Colonic mucosa (tissue), 4 donors: ENCODE measurements around the gene TFE3. TPM values are rescaled to one million over a fixed set of nuclear protein-coding genes. Genes with fewer than 3 reads are reported as not detected.

Source experiments
- DNase-seq: peaks from one replicate; pipeline ENCODE4 v3.0.0-alpha.2; 2020
- H3K27ac ChIP-seq: fragments of 200-600 bp; one replicate; pipeline ENCODE4 v1.8.0; 2021
- H3K27me3 ChIP-seq: fragments of 200-600 bp; one replicate; pipeline ENCODE4 v1.8.0; 2021
- H3K36me3 ChIP-seq: fragments of 200-600 bp; one replicate; pipeline ENCODE4 v1.8.0; 2021
- H3K4me1 ChIP-seq: fragments of 200-600 bp; one replicate; pipeline ENCODE4 v1.8.0; 2021; ENCODE audit warnings: mild to moderate bottlenecking
- H3K4me3 ChIP-seq: fragments of 200-600 bp; one replicate; pipeline ENCODE4 v1.8.0; 2021
- H3K9ac ChIP-seq, 2 donors: one replicate each; pipeline ENCODE4 v1.7.0; 2013; ENCODE audit warnings: control low read depth in 2 of 2, low read depth in 2 of 2, low read length in 2 of 2
- H3K9me3 ChIP-seq: fragments of 200-600 bp; one replicate; pipeline ENCODE4 v1.8.0; 2021
- intact Hi-C: fragments of 100-400 bp; cut with DNase I; formaldehyde crosslinking; loops from one replicate; pipeline ENCODE4 v1.14.1; 2022
- total RNA-seq, 2 donors: library from RNA; stranded (reverse); fragmentation: NEBNext Ultra II Directional in 1 of 2; extraction: Animal tissue kit (Norgen Biotek cat#: 25700) in 1 of 2; gene quantifications; one replicate each; pipeline ENCODE4 v1.2.1, GENCODE V29; 2021
- TF ChIP-seq, protein P1 (sequence below): fragments of 200-600 bp; IDR thresholded peaks from one replicate; pipeline ENCODE4 v1.8.0; 2022; ENCODE audit warnings: antibody characterized with exemption, mild to moderate bottlenecking
- donor health status: healthy.
- donor health status: DM: no; HTN: no; CAD: no.
- donor health status: DM: no; HTN: no; CAD: no.

Gene TFE3
- total RNA-seq, 2 donors from 2014 or later, result 22.4 to 28.5 TPM

DNA sequence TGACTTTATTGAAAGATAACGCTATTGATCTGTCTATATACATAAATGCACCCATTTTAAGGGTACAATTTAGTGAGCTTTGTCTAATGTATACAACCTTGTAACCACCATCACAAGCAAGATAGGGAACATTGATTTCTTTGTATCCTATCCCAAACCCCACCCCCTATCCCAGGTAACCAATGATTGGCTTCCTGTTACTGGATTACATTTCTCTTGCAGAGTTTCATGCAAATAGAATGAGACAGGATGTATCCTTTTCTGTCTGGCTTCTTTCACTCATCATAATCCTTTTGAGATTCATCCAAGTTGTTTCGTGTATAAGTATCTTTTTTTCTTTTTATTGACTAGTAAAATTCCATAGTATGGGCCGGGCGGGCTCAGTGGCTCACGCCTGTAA is 39.5 kb downstream of the TFE3 start:
- intact Hi-C loops, result no loop called here
- H3K4me3 ChIP-seq, result no peak overlapping the region
- H3K36me3 ChIP-seq, result no peaks in the 10 kb centered on the region
- H3K4me1 ChIP-seq, result no peaks in the 10 kb centered on the region
- H3K27me3 ChIP-seq, result no peaks in the 10 kb centered on the region
- H3K9me3 ChIP-seq, result no peaks in the 10 kb centered on the region
- H3K9ac ChIP-seq, result no peak overlapping the region
- TF ChIP-seq, protein P1, sequence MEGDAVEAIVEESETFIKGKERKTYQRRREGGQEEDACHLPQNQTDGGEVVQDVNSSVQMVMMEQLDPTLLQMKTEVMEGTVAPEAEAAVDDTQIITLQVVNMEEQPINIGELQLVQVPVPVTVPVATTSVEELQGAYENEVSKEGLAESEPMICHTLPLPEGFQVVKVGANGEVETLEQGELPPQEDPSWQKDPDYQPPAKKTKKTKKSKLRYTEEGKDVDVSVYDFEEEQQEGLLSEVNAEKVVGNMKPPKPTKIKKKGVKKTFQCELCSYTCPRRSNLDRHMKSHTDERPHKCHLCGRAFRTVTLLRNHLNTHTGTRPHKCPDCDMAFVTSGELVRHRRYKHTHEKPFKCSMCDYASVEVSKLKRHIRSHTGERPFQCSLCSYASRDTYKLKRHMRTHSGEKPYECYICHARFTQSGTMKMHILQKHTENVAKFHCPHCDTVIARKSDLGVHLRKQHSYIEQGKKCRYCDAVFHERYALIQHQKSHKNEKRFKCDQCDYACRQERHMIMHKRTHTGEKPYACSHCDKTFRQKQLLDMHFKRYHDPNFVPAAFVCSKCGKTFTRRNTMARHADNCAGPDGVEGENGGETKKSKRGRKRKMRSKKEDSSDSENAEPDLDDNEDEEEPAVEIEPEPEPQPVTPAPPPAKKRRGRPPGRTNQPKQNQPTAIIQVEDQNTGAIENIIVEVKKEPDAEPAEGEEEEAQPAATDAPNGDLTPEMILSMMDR, result no peak
- H3K27ac ChIP-seq, result no peak overlapping the region
- DNase-seq, result no peak

DNA sequence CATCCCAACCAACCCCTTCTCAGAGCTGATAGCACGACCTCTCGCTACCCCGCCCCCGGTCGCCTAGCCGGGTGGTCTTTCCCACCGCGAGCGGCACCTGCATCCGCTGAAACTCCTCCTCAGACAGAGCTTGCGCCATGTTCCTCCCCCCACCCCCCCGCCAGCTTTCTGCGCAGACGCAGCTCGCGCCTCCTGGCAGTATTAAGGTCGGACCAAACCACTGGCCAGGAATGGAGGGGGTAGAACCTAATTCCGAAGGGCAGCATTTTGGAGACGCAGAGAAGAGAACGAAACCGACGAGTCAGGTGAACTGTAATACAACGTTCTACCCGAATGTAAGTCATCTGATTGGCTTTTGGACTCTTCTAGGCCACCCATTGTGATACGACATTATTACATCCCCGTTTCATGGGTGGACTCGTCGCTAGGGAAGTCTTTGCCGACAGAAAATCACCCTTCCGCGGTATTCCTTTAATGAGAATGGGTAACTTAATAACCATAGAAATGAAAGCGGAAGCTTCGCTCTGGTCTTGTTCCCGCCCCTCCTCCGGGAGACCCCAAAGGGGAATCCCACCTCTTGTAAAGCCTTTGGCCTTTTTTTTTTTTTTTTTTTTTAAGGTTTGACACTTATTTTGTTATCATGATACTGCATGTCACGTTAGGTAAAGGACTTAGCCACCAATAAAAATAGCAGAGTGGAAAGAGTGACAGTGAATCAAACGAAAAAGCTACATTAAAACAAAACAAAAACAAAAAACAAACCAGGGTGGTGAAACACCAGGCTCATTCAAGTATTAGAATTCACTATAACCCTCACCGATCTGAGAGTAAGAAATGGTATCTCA is 40.8 kb downstream of the TFE3 start, which contains the start of gene GRIPAP1:
TSS of gene GRIPAP1 (minus strand) at position 174 of the 845 bp plus-strand sequence. CDS start at position 139, 35 bp downstream.
- peak within 1 kb of the TSS; percentile 66 to 67 for H3K9ac ChIP-seq
- H3K4me1 ChIP-seq, result no peaks in the 10 kb centered on the region
- intact Hi-C loops, result no loop called here
- TF ChIP-seq, protein P1, result no peak
- DNase-seq, result peak; percentile 70
- no peaks in the 10 kb centered on the region for H3K9me3 ChIP-seq
- peak within 1 kb of the TSS; percentile 60 for H3K4me3 ChIP-seq
- H3K27ac ChIP-seq, result peak within 1 kb of the TSS; percentile 71
- no peaks in the 10 kb centered on the region for H3K36me3 ChIP-seq
- no peaks in the 10 kb centered on the region for H3K27me3 ChIP-seq

GRCh38 chrX:49001521-49002090 is 41.6 kb downstream of the TFE3 start:
- no peaks in the 10 kb centered on the region for H3K27me3 ChIP-seq
- no peaks in the 10 kb centered on the region for H3K36me3 ChIP-seq
- H3K9me3 ChIP-seq, result no peaks in the 10 kb centered on the region
- no peaks in the 10 kb centered on the region for H3K4me1 ChIP-seq
- peak; percentile 21 for DNase-seq
- peak overlapping the region; percentile 60 for H3K4me3 ChIP-seq
- TF ChIP-seq, protein P1, result no peak
- peak overlapping the region; percentile 71 for H3K27ac ChIP-seq
- intact Hi-C loops, result no loop called here
- H3K9ac ChIP-seq, result peak overlapping the region; percentile 66 to 67

- TF ChIP-seq, protein P1, result no peak
- Histone ChIP-seq H3K9me3 (no peaks in the 10 kb centered on the region), H3K36me3 (no peaks in the 10 kb centered on the region), H3K27ac (no peak overlapping the region), H3K4me1 (no peaks in the 10 kb centered on the region), H3K27me3 (no peaks in the 10 kb centered on the region), H3K4me3 (no peak overlapping the region), H3K9ac (no peak overlapping the region)
- DNase-seq, result no peak
- intact Hi-C loops, result no loop called here
Measured at GRCh38 chrX:49000636-49001035, 42.5 kb downstream of the TFE3 start.

- TF ChIP-seq, protein P1, result no peak
- H3K27ac ChIP-seq, result no peak overlapping the region
- no peaks in the 10 kb centered on the region for H3K27me3 ChIP-seq
- H3K36me3 ChIP-seq, result no peaks in the 10 kb centered on the region
- no peak overlapping the region for H3K9ac ChIP-seq
- no peak for DNase-seq
- H3K4me3 ChIP-seq, result no peak overlapping the region
- H3K9me3 ChIP-seq, result no peaks in the 10 kb centered on the region
- H3K4me1 ChIP-seq, result no peaks in the 10 kb centered on the region
- intact Hi-C loops, result no loop called here
Measured at GRCh38 chrX:48999030-48999429, 44.1 kb downstream of the TFE3 start.
